GM10266 (cell line): ENCODE measurements around the gene SON.

Experiments
- DNase-seq: peaks from one replicate; pipeline ENCODE4 v3.0.0; 2012; ENCODE audit errors: extremely low spot score
- TF ChIP-seq, protein P1 (sequence below): IDR thresholded peaks from 2 replicates; pipeline ENCODE4 v1.5.1; 2012; ENCODE audit warnings: mild to moderate bottlenecking, low read depth; ENCODE audit not compliant: control insufficient read depth, insufficient read depth; ENCODE audit errors: missing control alignments

The SON gene

GRCh38 chr21:33552999-33553598 is 10.3 kb downstream of the SON start:
- DNase-seq = no peak
- TF ChIP-seq, protein P1, sequence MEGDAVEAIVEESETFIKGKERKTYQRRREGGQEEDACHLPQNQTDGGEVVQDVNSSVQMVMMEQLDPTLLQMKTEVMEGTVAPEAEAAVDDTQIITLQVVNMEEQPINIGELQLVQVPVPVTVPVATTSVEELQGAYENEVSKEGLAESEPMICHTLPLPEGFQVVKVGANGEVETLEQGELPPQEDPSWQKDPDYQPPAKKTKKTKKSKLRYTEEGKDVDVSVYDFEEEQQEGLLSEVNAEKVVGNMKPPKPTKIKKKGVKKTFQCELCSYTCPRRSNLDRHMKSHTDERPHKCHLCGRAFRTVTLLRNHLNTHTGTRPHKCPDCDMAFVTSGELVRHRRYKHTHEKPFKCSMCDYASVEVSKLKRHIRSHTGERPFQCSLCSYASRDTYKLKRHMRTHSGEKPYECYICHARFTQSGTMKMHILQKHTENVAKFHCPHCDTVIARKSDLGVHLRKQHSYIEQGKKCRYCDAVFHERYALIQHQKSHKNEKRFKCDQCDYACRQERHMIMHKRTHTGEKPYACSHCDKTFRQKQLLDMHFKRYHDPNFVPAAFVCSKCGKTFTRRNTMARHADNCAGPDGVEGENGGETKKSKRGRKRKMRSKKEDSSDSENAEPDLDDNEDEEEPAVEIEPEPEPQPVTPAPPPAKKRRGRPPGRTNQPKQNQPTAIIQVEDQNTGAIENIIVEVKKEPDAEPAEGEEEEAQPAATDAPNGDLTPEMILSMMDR = no peak

GRCh38 chr21:33554236-33554981 is 11.6 kb downstream of the SON start:
- TF ChIP-seq, protein P1 = no peak
- no peak for DNase-seq

GRCh38 chr21:33554982-33555344 is 12.1 kb downstream of the SON start:
- TF ChIP-seq, protein P1 = no peak
- no peak for DNase-seq

- no peak for DNase-seq
- TF ChIP-seq, protein P1 = no peak
These were observed 14.6 kb downstream of the SON start for GRCh38 chr21:33557447-33557846.

DNA sequence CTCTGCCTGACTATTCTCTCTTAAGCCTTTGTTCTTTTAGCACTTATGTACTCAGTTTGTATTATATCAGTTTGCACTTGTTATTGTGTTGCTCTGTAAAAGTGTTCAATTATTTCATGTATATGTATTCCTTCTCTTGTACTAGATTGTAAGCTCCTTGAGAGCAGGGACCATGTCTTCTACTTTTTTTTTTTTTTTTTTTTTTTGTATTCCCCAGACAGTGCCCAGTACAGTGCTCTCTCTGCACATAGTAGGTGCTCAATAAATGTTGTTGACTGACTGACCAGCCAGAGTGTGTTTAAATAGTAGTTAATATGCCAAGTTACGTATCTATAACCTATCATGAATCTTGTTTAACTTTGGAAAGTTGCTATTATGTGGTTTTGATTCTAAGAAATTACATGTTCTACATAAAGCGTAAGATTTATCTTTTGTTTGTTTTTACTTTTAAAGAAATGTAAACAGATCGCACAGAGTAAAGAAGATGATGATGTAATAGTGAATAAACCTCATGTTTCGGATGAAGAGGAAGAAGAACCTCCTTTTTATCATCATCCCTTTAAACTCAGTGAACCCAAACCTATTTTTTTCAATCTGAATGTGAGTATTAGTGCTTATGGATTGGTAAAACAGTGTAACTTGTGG is 16.1 kb downstream of the SON start:
- DNase-seq = no peak
- TF ChIP-seq, protein P1 = no peak

GRCh38 chr21:33559813-33560212 is 17.0 kb downstream of the SON start:
- TF ChIP-seq, protein P1 = no peak
- DNase-seq = no peak

GRCh38 chr21:33560965-33561364 is 18.1 kb downstream of the SON start:
- TF ChIP-seq, protein P1 = no peak
- no peak for DNase-seq
